Neural progenitor cell (in vitro differentiated cells): ENCODE results near the gene FAM174A. TPM values are rescaled to one million over a fixed set of nuclear protein-coding genes. Genes with fewer than 3 reads are reported as not detected.

Source experiments
- DNase-seq: peaks from one replicate; pipeline ENCODE4 v3.0.0-alpha.2; 2016; ENCODE audit warnings: low spot score
- H2AFZ ChIP-seq: fragments of 200-600 bp; sonication (generic); replicated peaks from 2 replicates; pipeline ENCODE4 v1.6.1; 2016; ENCODE audit warnings: antibody characterized with exemption
- H3F3A ChIP-seq: fragments of 200-600 bp; sonication (generic); 2 replicates; pipeline ENCODE4 v1.6.1; 2016; ENCODE audit warnings: antibody characterized with exemption, low read depth
- H3K27ac ChIP-seq: fragments of 200-600 bp; sonication (generic); 2 replicates; pipeline ENCODE4 v1.5.1; 2016; ENCODE audit warnings: mild to moderate bottlenecking
- H3K27me3 ChIP-seq: fragments of 200-600 bp; sonication (generic); 2 replicates; pipeline ENCODE4 v1.6.1; 2016; ENCODE audit warnings: mild to moderate bottlenecking, moderate library complexity
- H3K36me3 ChIP-seq: fragments of 200-600 bp; sonication (generic); 2 replicates; pipeline ENCODE4 v1.5.1; 2016
- H3K4me1 ChIP-seq: fragments of 200-600 bp; sonication (generic); 2 replicates; pipeline ENCODE4 v1.6.1; 2016; ENCODE audit warnings: mixed run types
- H3K4me2 ChIP-seq: fragments of 200-600 bp; sonication (generic); 2 replicates; pipeline ENCODE4 v1.6.1; 2016
- H3K4me3 ChIP-seq: fragments of 200-600 bp; sonication (generic); 2 replicates; pipeline ENCODE4 v1.5.1; 2016
- H3K79me2 ChIP-seq: fragments of 200-600 bp; sonication (generic); 2 replicates; pipeline ENCODE4 v1.6.1; 2016; ENCODE audit warnings: low read depth
- H3K9ac ChIP-seq: fragments of 200-600 bp; sonication (generic); 2 replicates; pipeline ENCODE4 v1.6.1; 2016
- H3K9me3 ChIP-seq: fragments of 200-600 bp; sonication (generic); 2 replicates; pipeline ENCODE4 v1.5.1; 2016; ENCODE audit warnings: low read depth
- H4K20me1 ChIP-seq: fragments of 200-600 bp; sonication (generic); 2 replicates; pipeline ENCODE4 v1.6.1; 2016; ENCODE audit warnings: low read depth
- H3K27ac Mint-ChIP-seq: 3 replicates; pipeline ENCODE4 v1.8.0; 2021; ENCODE audit warnings: mixed read lengths
- H3K27me3 Mint-ChIP-seq: 2 replicates; pipeline ENCODE4 v1.8.0; 2022; ENCODE audit warnings: low read depth, mild to moderate bottlenecking, inconsistent platforms, moderate library complexity, mixed read lengths; ENCODE audit not compliant: insufficient read depth
- H3K36me3 Mint-ChIP-seq: 3 replicates; pipeline ENCODE4 v1.8.0; 2021; ENCODE audit warnings: mixed read lengths
- H3K4me1 Mint-ChIP-seq: 3 replicates; pipeline ENCODE4 v1.8.0; 2021; ENCODE audit warnings: mixed read lengths
- H3K4me3 Mint-ChIP-seq: 3 replicates; pipeline ENCODE4 v1.8.0; 2021; ENCODE audit warnings: mild to moderate bottlenecking, moderate library complexity, mixed read lengths
- H3K9me3 Mint-ChIP-seq: 3 replicates; pipeline ENCODE4 v1.8.0; 2020; ENCODE audit warnings: mixed read lengths
- CTCF ChIP-seq: fragments of 200-600 bp; sonication (generic); IDR thresholded peaks from 2 replicates; pipeline ENCODE4 v1.5.1; 2017; ENCODE audit warnings: antibody characterized with exemption, mild to moderate bottlenecking
- EZH2 ChIP-seq: fragments of 200-600 bp; sonication (generic); IDR thresholded peaks from 2 replicates; pipeline ENCODE4 v1.6.1; 2017; ENCODE audit warnings: antibody characterized with exemption, mild to moderate bottlenecking, moderate library complexity
- EZH2phosphoT487 ChIP-seq: fragments of 200-600 bp; sonication (generic); IDR thresholded peaks from 2 replicates; pipeline ENCODE4 v1.6.1; 2017; ENCODE audit warnings: antibody characterized with exemption
- total RNA-seq: library from RNA; depleted of rRNA; stranded (reverse); fragments of >200 nt; gene quantifications from 2 replicates; pipeline ENCODE4 v1.2.3, GENCODE V29; 2015; ENCODE audit warnings: low replicate concordance

The FAM174A gene
- total RNA-seq, 1 donor from 2014 or later = 7.8 TPM

GRCh38 chr5:100562821-100563220 is 27.6 kb downstream of the FAM174A start:
- H3K36me3 Mint-ChIP-seq = peaks cover 4% of the 10 kb centered on the region
- no peak overlapping the region for H3K4me3 ChIP-seq
- no peaks in the 10 kb centered on the region for H3K36me3 ChIP-seq
- no peak overlapping the region for H3K4me3 Mint-ChIP-seq
- H3K27ac Mint-ChIP-seq = no peak overlapping the region
- H3K9me3 Mint-ChIP-seq = peaks cover 9% of the 10 kb centered on the region
- TF ChIP-seq CTCF (no peak), EZH2phosphoT487 (no peak), EZH2 (no peak)
- H3K79me2 ChIP-seq = no peaks in the 10 kb centered on the region
- no peaks in the 10 kb centered on the region for H4K20me1 ChIP-seq
- no peaks in the 10 kb centered on the region for H3K9me3 ChIP-seq
- no peaks in the 10 kb centered on the region for H3K4me1 ChIP-seq
- H3F3A ChIP-seq = no peaks in the 10 kb centered on the region
- DNase-seq = no peak
- no peak overlapping the region for H3K27ac ChIP-seq
- no peaks in the 10 kb centered on the region for H3K27me3 ChIP-seq
- no peak overlapping the region for H3K9ac ChIP-seq
- H3K4me1 Mint-ChIP-seq = no peaks in the 10 kb centered on the region
- no peak overlapping the region for H2AFZ ChIP-seq
- H3K27me3 Mint-ChIP-seq = no peaks in the 10 kb centered on the region
- no peak overlapping the region for H3K4me2 ChIP-seq

GRCh38 chr5:100566382-100567141 is 31.4 kb downstream of the FAM174A start:
- Histone ChIP-seq H4K20me1 (no peaks in the 10 kb centered on the region), H3K27ac (no peak overlapping the region), H3K27me3 (no peaks in the 10 kb centered on the region), H3K4me1 (no peaks in the 10 kb centered on the region), H3K4me2 (no peak overlapping the region), H3K4me3 (no peak overlapping the region), H2AFZ (no peak overlapping the region), H3K9me3 (no peaks in the 10 kb centered on the region), H3K79me2 (no peaks in the 10 kb centered on the region), H3K9ac (no peak overlapping the region), H3F3A (no peaks in the 10 kb centered on the region), H3K36me3 (no peaks in the 10 kb centered on the region)
- TF ChIP-seq EZH2phosphoT487 (no peak), CTCF (no peak)
- Mint-ChIP-seq H3K27me3 (no peaks in the 10 kb centered on the region), H3K4me1 (no peaks in the 10 kb centered on the region), H3K36me3 (peaks cover 5% of the 10 kb centered on the region), H3K9me3 (no peaks in the 10 kb centered on the region), H3K4me3 (no peak overlapping the region), H3K27ac (no peak overlapping the region)
- DNase-seq = no peak

- DNase-seq = no peak
- no peak overlapping the region for H3K27ac Mint-ChIP-seq
- no peaks in the 10 kb centered on the region for H3K27me3 Mint-ChIP-seq
- no peak overlapping the region for H3K4me3 ChIP-seq
- H3K27me3 ChIP-seq = no peaks in the 10 kb centered on the region
- H3K9me3 Mint-ChIP-seq = no peaks in the 10 kb centered on the region
- no peak overlapping the region for H3K27ac ChIP-seq
- TF ChIP-seq EZH2phosphoT487 (no peak), CTCF (no peak), EZH2 (no peak)
- H3K79me2 ChIP-seq = no peaks in the 10 kb centered on the region
- H3K9me3 ChIP-seq = no peaks in the 10 kb centered on the region
- no peaks in the 10 kb centered on the region for H3K4me1 Mint-ChIP-seq
- no peaks in the 10 kb centered on the region for H3K36me3 ChIP-seq
- H3K4me1 ChIP-seq = no peaks in the 10 kb centered on the region
- H3K4me3 Mint-ChIP-seq = no peak overlapping the region
- no peak overlapping the region for H3K4me2 ChIP-seq
- no peak overlapping the region for H3K9ac ChIP-seq
- H4K20me1 ChIP-seq = no peaks in the 10 kb centered on the region
- H2AFZ ChIP-seq = no peak overlapping the region
- no peaks in the 10 kb centered on the region for H3F3A ChIP-seq
- peaks cover 5% of the 10 kb centered on the region for H3K36me3 Mint-ChIP-seq
Measured at GRCh38 chr5:100574716-100575115, 39.5 kb downstream of the FAM174A start.
